ENCODE results near the gene C1QTNF6. TPM values are rescaled to one million over a fixed set of nuclear protein-coding genes. Genes with fewer than 3 reads are reported as not detected.
A peak's percentile ranks its signal among the peaks of the same experiment; 100 is the strongest.

C1QTNF6 gene
- total and polyA plus RNA-seq, 4 donors, result 3.1 to 4.5 (median 4.0) TPM

- no peak for TF ChIP-seq REST (IDR thresholded peaks at IDR 0.05)
- no peak for TF ChIP-seq HNF4A (conservative IDR thresholded peaks at IDR 0.05)
- TF ChIP-seq SP1 (IDR thresholded peaks at IDR 0.05), result no peak
- TF ChIP-seq FOXA1 (IDR thresholded peaks at IDR 0.05), result no peak
- TF ChIP-seq HNF4G (IDR thresholded peaks at IDR 0.05), result no peak
These were observed 24.2 kb downstream of the C1QTNF6 start (continued) for GRCh38 chr22:37163575-37164504.

- H3K9me3 ChIP-seq (ENCODE audit: control insufficient read depth in 4 of 4, low read length in 3 of 4), result no peaks in the 10 kb centered on the region
- WGBS, result 85% methylated on average over 5 of the region's 5 CpGs
- no peaks in the 10 kb centered on the region for H3K36me3 ChIP-seq (ENCODE audit: control insufficient read depth in 4 of 4, insufficient read depth in 3 of 4, low read depth in 1 of 4, low read length in 3 of 4)
- peaks cover 4 to 17% (median 11%) of the 10 kb centered on the region in 4 donors for H3K4me1 ChIP-seq (ENCODE audit: control insufficient read depth in 4 of 4, insufficient read depth in 4 of 4, low read length in 3 of 4)
- no peak for DNase-seq (ENCODE audit: low spot score)
- no peaks in the 10 kb centered on the region for H3K27me3 ChIP-seq (ENCODE audit: control insufficient read depth in 4 of 4, insufficient read depth in 4 of 4, low read length in 3 of 4)
- H3K9ac ChIP-seq (ENCODE audit: low read depth in 1 of 2, low read length in 2 of 2), result no peak overlapping the region
- no peak overlapping the region for H3K4me3 ChIP-seq (ENCODE audit: low read depth in 1 of 3, low read length in 3 of 3)
- no peak overlapping the region for H3K27ac ChIP-seq (ENCODE audit: low read depth in 1 of 2, low read length in 2 of 2)
- TF ChIP-seq REST (IDR thresholded peaks at IDR 0.05), result no peak
- no peak for TF ChIP-seq MAX (IDR thresholded peaks at IDR 0.05)
- TF ChIP-seq FOXA2 (IDR thresholded peaks at IDR 0.05), result no peak
- no peak for TF ChIP-seq RAD21 (IDR thresholded peaks at IDR 0.05)
- no peak for TF ChIP-seq YY1 (IDR thresholded peaks at IDR 0.05)
These were observed 25.0 kb downstream of the C1QTNF6 start for GRCh38 chr22:37163096-37163489.

- H3K4me1 ChIP-seq (ENCODE audit: control insufficient read depth in 4 of 4, insufficient read depth in 4 of 4, low read length in 3 of 4), result peaks cover 4 to 11% (median 7%) of the 10 kb centered on the region in 4 donors
- no peak for TF ChIP-seq JUND (IDR thresholded peaks at IDR 0.05)
- no peak for TF ChIP-seq MAX (IDR thresholded peaks at IDR 0.05)
- TF ChIP-seq ATF3 (IDR thresholded peaks at IDR 0.05), result no peak
- no peak for TF ChIP-seq NR2F2 (IDR thresholded peaks at IDR 0.05)
- no peak for TF ChIP-seq FOXA1 (IDR thresholded peaks at IDR 0.05)
- TF ChIP-seq CTCF (IDR thresholded peaks at IDR 0.05; ENCODE audit: low read depth, low read length, missing input control), result no peak
These were observed 25.6 kb downstream of the C1QTNF6 start for GRCh38 chr22:37162221-37163095.

More at GRCh38 chr22:37162221-37163095, 25.6 kb downstream of the C1QTNF6 start:
- no peak for DNase-seq (ENCODE audit: low spot score)
- no peaks in the 10 kb centered on the region for H3K36me3 ChIP-seq (ENCODE audit: control insufficient read depth in 4 of 4, insufficient read depth in 3 of 4, low read depth in 1 of 4, low read length in 3 of 4)
- H3K27me3 ChIP-seq (ENCODE audit: control insufficient read depth in 4 of 4, insufficient read depth in 4 of 4, low read length in 3 of 4), result no peaks in the 10 kb centered on the region
- 80% methylated on average over 11 of the region's 11 CpGs for WGBS
- no peak overlapping the region for H3K4me3 ChIP-seq (ENCODE audit: low read depth in 1 of 3, low read length in 3 of 3)
- H3K27ac ChIP-seq (ENCODE audit: low read depth in 1 of 2, low read length in 2 of 2), result peak overlapping the region in 1 of 2 donors; percentile 19
- no peak overlapping the region for H3K9ac ChIP-seq (ENCODE audit: low read depth in 1 of 2, low read length in 2 of 2)
- no peaks in the 10 kb centered on the region for H3K9me3 ChIP-seq (ENCODE audit: control insufficient read depth in 4 of 4, low read length in 3 of 4)
